ENCODE measurements around the gene VWA2.
"Not testable (repeated sequence)": the region's sequence is repeated elsewhere in the genome, so short reads cannot be mapped to it uniquely, and the experiment has no call there.

Gene VWA2

GRCh38 chr10:114320249-114321116 is 81.4 kb downstream of the VWA2 start:
- DNase-seq, result no peak

GRCh38 chr10:114322344-114322743 is 83.3 kb downstream of the VWA2 start:
- no peak for DNase-seq

GRCh38 chr10:114323023-114323422 is 84.0 kb downstream of the VWA2 start:
- DNase-seq, result no peak

- no peak for DNase-seq
These were observed 87.7 kb downstream of the VWA2 start for GRCh38 chr10:114326795-114327194.

GRCh38 chr10:114327537-114328440 is 88.7 kb downstream of the VWA2 start:
- no peak for DNase-seq

GRCh38 chr10:114328441-114328812 is 89.4 kb downstream of the VWA2 start:
- no peak for DNase-seq

GRCh38 chr10:114328874-114329273 is 89.8 kb downstream of the VWA2 start:
- no peak for DNase-seq

GRCh38 chr10:114329634-114330365 is 90.7 kb downstream of the VWA2 start:
- DNase-seq, result no peak

GRCh38 chr10:114332301-114333192 is 93.5 kb downstream of the VWA2 start:
- DNase-seq, result no peak

- not testable (repeated sequence) for DNase-seq
These were observed 94.4 kb downstream of the VWA2 start for GRCh38 chr10:114333441-114333840.

GRCh38 chr10:114334301-114334700 is 95.2 kb downstream of the VWA2 start:
- DNase-seq, result no peak

GRCh38 chr10:114335614-114336013 is 96.6 kb downstream of the VWA2 start:
- no peak for DNase-seq

GRCh38 chr10:114336823-114337509 is 97.9 kb downstream of the VWA2 start:
- DNase-seq, result no peak

GRCh38 chr10:114337510-114338462 is 98.7 kb downstream of the VWA2 start:
- DNase-seq, result no peak

GRCh38 chr10:114340816-114341215 is 101.8 kb downstream of the VWA2 start:
- DNase-seq, result no peak
